Muscle layer of colon (tissue), 2 donors: ENCODE data around the gene MEGF9.

Source experiments
- H3K27ac ChIP-seq: one replicate; pipeline ENCODE4 v1.7.0; 2013; ENCODE audit warnings: low read depth, mild to moderate bottlenecking, low read length, moderate library complexity
- H3K27me3 ChIP-seq, 2 donors: one replicate each; pipeline ENCODE4 v1.7.0; 2013; ENCODE audit warnings: low read length in 2 of 2, mild to moderate bottlenecking in 2 of 2; ENCODE audit not compliant: insufficient read depth in 2 of 2, control insufficient read depth in 1 of 2
- H3K36me3 ChIP-seq: one replicate; pipeline ENCODE4 v1.7.0; 2013; ENCODE audit warnings: mild to moderate bottlenecking, low read length; ENCODE audit not compliant: insufficient read depth
- H3K4me1 ChIP-seq: one replicate; pipeline ENCODE4 v1.7.0; 2013; ENCODE audit warnings: mild to moderate bottlenecking, low read length; ENCODE audit not compliant: insufficient read depth
- H3K4me3 ChIP-seq, 2 donors: one replicate each; pipeline ENCODE4 v1.7.0; 2013; ENCODE audit warnings: low read length in 2 of 2, low read depth in 1 of 2, mild to moderate bottlenecking in 1 of 2, moderate library complexity in 1 of 2
- H3K9ac ChIP-seq: one replicate; pipeline ENCODE4 v1.7.0; 2013; ENCODE audit warnings: low read length
- H3K9me3 ChIP-seq: one replicate; pipeline ENCODE4 v1.7.0; 2013; ENCODE audit warnings: mild to moderate bottlenecking, low read length
- donor health status: abdominal sarcoma.
- donor health status: Adenocarcinoma of cecum.

The MEGF9 gene

GRCh38 chr9:120616966-120617935 lies 97.0 kb downstream of the MEGF9 start:
- H3K4me1 ChIP-seq = peaks cover 4% of the 10 kb centered on the region
- H3K27ac ChIP-seq = no peak overlapping the region
- no peak overlapping the region for H3K4me3 ChIP-seq
- no peaks in the 10 kb centered on the region for H3K9me3 ChIP-seq
- H3K27me3 ChIP-seq = no peaks in the 10 kb centered on the region
- H3K9ac ChIP-seq = no peak overlapping the region
- no peaks in the 10 kb centered on the region for H3K36me3 ChIP-seq

- Histone ChIP-seq H3K27me3 (no peaks in the 10 kb centered on the region), H3K4me1 (no peaks in the 10 kb centered on the region), H3K9me3 (no peaks in the 10 kb centered on the region), H3K4me3 (no peak overlapping the region), H3K9ac (no peak overlapping the region), H3K27ac (no peak overlapping the region), H3K36me3 (peaks cover 4% of the 10 kb centered on the region)
These were observed 102.1 kb downstream of the MEGF9 start for GRCh38 chr9:120612218-120612617.

DNA sequence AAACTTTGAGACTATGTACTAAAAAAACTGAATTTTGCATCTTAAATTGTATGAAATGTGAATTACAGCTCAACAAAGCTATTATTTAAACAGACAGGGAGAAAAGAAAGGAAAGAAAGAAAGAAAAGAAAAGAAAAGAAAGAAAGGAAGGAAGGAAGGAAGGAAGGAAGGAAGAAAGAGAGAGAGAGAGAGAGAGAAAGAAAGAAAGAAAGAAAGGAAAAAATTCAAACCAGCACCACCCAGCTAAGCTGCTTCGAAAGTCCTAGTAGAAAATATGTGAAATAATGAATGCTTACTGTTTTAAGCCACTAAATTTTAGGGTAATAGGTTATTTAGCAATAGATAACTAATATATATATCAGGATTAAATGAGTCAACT lies 102.6 kb downstream of the MEGF9 start:
- no peaks in the 10 kb centered on the region for H3K9me3 ChIP-seq
- H3K27ac ChIP-seq = no peak overlapping the region
- no peak overlapping the region for H3K4me3 ChIP-seq
- H3K9ac ChIP-seq = no peak overlapping the region
- no peaks in the 10 kb centered on the region for H3K4me1 ChIP-seq
- H3K36me3 ChIP-seq = peaks cover 4% of the 10 kb centered on the region
- no peaks in the 10 kb centered on the region for H3K27me3 ChIP-seq

DNA sequence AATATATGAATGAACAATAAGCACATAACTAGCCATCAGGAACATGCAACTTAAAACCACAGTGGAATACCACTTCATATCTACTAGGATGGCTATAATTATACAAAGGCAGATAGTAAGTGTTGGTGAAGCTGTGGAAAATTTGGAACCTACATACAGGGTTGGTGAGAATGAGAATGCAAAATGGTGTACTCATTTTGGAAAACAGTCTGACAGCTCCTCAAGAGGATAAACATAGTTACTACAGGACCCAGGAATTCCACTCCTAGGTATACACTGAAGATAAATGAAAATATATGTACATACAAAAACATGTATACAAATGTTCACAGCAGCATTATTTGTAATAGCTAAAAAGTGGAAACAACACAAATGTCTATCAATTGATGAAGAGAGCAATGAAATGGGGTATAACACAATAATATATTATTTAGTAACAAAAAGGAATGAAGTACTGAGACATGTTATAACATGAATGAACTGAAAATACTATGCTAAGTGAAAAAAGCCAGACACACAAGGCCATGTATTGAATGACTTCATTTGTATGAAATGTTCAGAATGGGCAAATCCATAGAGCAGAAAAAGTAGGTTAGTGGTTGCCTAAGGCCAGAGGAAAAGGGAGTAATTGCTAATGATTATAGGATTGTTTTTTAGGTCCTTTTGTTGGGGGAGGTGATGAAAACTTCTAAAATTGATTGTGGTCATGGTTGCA lies 103.1 kb downstream of the MEGF9 start:
- no peaks in the 10 kb centered on the region for H3K27me3 ChIP-seq
- peaks cover 4% of the 10 kb centered on the region for H3K36me3 ChIP-seq
- no peak overlapping the region for H3K27ac ChIP-seq
- H3K4me3 ChIP-seq = no peak overlapping the region
- no peak overlapping the region for H3K9ac ChIP-seq
- H3K4me1 ChIP-seq = no peaks in the 10 kb centered on the region
- H3K9me3 ChIP-seq = no peaks in the 10 kb centered on the region

DNA sequence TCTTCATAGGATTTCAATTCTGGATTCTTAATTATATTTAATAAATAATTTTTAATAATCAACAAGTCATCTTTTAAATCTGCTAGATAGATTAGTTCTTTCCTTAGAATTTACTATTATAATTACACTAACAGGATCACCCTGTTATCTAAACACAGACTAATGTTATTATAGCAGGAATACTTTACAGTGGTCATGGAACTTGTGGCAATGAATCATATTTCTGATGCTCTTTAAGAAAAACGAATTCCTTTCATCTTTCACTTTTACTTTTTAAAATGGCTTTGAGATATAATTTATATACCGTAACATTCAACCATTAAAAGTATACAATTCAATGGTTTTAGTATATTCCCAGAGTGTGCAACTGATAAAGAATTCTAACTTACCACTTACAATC lies 104.6 kb downstream of the MEGF9 start:
- no peak overlapping the region for H3K27ac ChIP-seq
- H3K9ac ChIP-seq = no peak overlapping the region
- peaks cover 12% of the 10 kb centered on the region for H3K36me3 ChIP-seq

GRCh38 chr9:120608421-120608820 lies 105.8 kb downstream of the MEGF9 start:
- Histone ChIP-seq H3K4me1 (no peaks in the 10 kb centered on the region), H3K27me3 (no peaks in the 10 kb centered on the region), H3K4me3 (no peak overlapping the region), H3K9me3 (no peaks in the 10 kb centered on the region), H3K27ac (no peak overlapping the region), H3K36me3 (peaks cover 13% of the 10 kb centered on the region), H3K9ac (no peak overlapping the region)

More for the DNA sequence above, 104.6 kb downstream of the MEGF9 start:
- no peaks in the 10 kb centered on the region for H3K9me3 ChIP-seq
- H3K27me3 ChIP-seq = no peaks in the 10 kb centered on the region
- H3K4me3 ChIP-seq = no peak overlapping the region
- H3K4me1 ChIP-seq = no peaks in the 10 kb centered on the region

GRCh38 chr9:120603591-120603990 lies 110.7 kb downstream of the MEGF9 start:
- H3K9ac ChIP-seq = no peak overlapping the region
- no peak overlapping the region for H3K4me3 ChIP-seq
- no peaks in the 10 kb centered on the region for H3K4me1 ChIP-seq
- no peaks in the 10 kb centered on the region for H3K9me3 ChIP-seq
- H3K27me3 ChIP-seq = no peaks in the 10 kb centered on the region
- H3K36me3 ChIP-seq = peaks cover 13% of the 10 kb centered on the region
- no peak overlapping the region for H3K27ac ChIP-seq

- H3K27ac ChIP-seq = no peak overlapping the region
- H3K9me3 ChIP-seq = no peaks in the 10 kb centered on the region
- no peaks in the 10 kb centered on the region for H3K27me3 ChIP-seq
- H3K9ac ChIP-seq = no peak overlapping the region
- no peak overlapping the region for H3K4me3 ChIP-seq
- H3K36me3 ChIP-seq = peaks cover 13% of the 10 kb centered on the region
- no peaks in the 10 kb centered on the region for H3K4me1 ChIP-seq
These were observed 111.3 kb downstream of the MEGF9 start for GRCh38 chr9:120603010-120603409.

DNA sequence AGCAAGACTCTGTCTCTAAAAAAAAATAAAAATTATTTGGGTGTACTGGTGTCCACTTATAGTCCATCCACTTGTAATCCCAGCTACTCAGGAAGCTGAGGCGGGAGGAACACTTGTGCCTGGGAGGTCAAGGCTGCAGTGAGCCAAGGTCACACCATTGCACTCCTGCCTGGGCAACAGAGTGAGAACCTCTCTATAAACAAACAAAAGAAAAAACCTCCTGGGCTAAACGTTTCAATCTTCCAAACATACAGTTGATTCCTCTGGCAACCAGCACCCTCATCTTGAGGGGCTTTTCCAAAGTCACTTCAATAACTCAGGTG lies 120.4 kb downstream of the MEGF9 start:
- Histone ChIP-seq H3K4me1 (no peaks in the 10 kb centered on the region), H3K9ac (no peak overlapping the region), H3K9me3 (no peaks in the 10 kb centered on the region), H3K27ac (no peak overlapping the region), H3K36me3 (no peaks in the 10 kb centered on the region), H3K27me3 (no peaks in the 10 kb centered on the region), H3K4me3 (no peak overlapping the region)

DNA sequence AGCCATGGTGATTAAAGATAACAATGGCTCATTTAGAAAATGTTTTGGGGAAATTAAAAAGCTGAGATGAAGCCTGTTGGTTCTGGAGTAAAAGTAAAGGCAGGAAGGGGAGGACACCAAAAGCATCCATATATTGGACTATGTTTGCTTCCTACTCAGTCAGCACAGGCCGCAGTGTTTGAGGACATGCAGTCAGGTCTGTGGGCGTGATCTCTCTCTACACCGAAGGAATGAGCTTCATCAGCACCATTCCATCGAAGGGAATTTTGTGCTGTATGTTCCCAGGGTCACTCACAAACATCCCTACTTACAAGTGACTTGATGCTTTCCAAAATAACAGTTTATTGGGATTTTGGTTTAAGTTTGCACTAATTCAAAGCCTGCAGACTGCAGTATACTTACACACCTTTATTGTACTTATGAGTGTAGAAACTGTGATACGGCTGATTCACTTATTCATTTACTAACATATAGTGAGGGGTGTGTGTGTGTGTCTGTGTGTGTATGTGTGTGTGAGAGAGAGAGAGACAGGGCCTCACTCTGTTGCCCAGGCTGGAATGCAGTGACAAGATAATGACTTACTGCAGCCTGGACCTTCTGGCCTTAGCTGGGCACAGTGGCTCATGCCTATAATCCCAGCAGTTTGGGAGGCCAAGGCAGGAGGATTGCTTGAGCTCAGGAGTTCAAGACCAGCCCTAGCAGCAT lies 120.9 kb downstream of the MEGF9 start:
- no peaks in the 10 kb centered on the region for H3K4me1 ChIP-seq
- H3K4me3 ChIP-seq = no peak overlapping the region
- no peaks in the 10 kb centered on the region for H3K36me3 ChIP-seq
- H3K27ac ChIP-seq = no peak overlapping the region
- no peaks in the 10 kb centered on the region for H3K9me3 ChIP-seq
- no peak overlapping the region for H3K9ac ChIP-seq
- H3K27me3 ChIP-seq = no peaks in the 10 kb centered on the region

DNA sequence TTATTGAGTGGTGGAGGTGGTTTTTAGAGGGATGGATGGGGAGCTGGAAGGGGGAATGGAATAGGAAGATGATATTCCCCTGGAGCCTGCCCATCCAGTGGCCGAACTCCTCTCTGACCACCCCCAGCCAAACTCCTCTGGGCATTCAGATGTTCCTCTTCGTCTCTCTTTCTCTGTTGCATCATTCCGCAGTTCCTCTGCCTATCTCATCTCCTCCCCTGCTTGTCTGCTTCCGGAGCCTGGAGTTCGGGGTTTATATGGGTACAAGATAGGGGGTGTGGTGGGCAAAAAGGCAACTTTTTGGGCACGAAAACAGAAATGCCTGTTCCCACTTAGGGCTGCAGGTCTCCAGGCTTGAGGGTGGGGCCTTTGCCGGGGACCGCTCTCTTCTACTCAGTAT lies 122.1 kb downstream of the MEGF9 start:
- Histone ChIP-seq H3K36me3 (no peaks in the 10 kb centered on the region), H3K4me1 (no peaks in the 10 kb centered on the region), H3K9ac (no peak overlapping the region), H3K4me3 (no peak overlapping the region), H3K27ac (no peak overlapping the region), H3K27me3 (no peaks in the 10 kb centered on the region), H3K9me3 (no peaks in the 10 kb centered on the region)
